Glomerular visceral epithelial cell (primary cell): ENCODE results near the gene ZFP90.
A peak's percentile ranks its signal among the peaks of the same experiment; 100 is the strongest.
"Not testable (repeated sequence)": the region's sequence is repeated elsewhere in the genome, so short reads cannot be mapped to it uniquely, and the experiment has no call there.

Experiments used
- DNase-seq: peaks from one replicate; pipeline ENCODE4 v3.0.0-alpha.2; 2016; ENCODE audit errors: extremely low spot score

ZFP90 gene

GRCh38 chr16:68517606-68518166, 21.4 kb upstream of the ZFP90 start:
- DNase-seq: no peak

GRCh38 chr16:68519225-68519745, 19.8 kb upstream of the ZFP90 start:
- no peak for DNase-seq

- DNase-seq: peak; percentile 56
Measured at GRCh38 chr16:68520649-68521086, 18.4 kb upstream of the ZFP90 start.

GRCh38 chr16:68524069-68524820, 14.8 kb upstream of the ZFP90 start:
- DNase-seq: no peak

GRCh38 chr16:68526143-68526781, 12.8 kb upstream of the ZFP90 start:
- DNase-seq: no peak

GRCh38 chr16:68526782-68527145, 12.3 kb upstream of the ZFP90 start:
- no peak for DNase-seq

GRCh38 chr16:68528233-68528632, 10.9 kb upstream of the ZFP90 start:
- no peak for DNase-seq

GRCh38 chr16:68528686-68529379, 10.3 kb upstream of the ZFP90 start:
- DNase-seq: peak; percentile 80

GRCh38 chr16:68529608-68529930, 9.5 kb upstream of the ZFP90 start:
- no peak for DNase-seq

GRCh38 chr16:68529931-68530701, 9.0 kb upstream of the ZFP90 start:
- DNase-seq: peak; percentile 72

GRCh38 chr16:68533937-68534336, 5.2 kb upstream of the ZFP90 start:
- no peak for DNase-seq

GRCh38 chr16:68535331-68535730, 3.8 kb upstream of the ZFP90 start:
- DNase-seq: no peak

GRCh38 chr16:68539711-68540239, 684 bp downstream of the ZFP90 start:
- no peak for DNase-seq

GRCh38 chr16:68548947-68549346, 9.9 kb downstream of the ZFP90 start:
- no peak for DNase-seq

- no peak for DNase-seq
Measured at GRCh38 chr16:68553186-68553585, 14.1 kb downstream of the ZFP90 start.

- DNase-seq: not testable (repeated sequence)
Measured at GRCh38 chr16:68560341-68560740, 21.2 kb downstream of the ZFP90 start.

GRCh38 chr16:68563631-68564381, 24.7 kb downstream of the ZFP90 start:
- DNase-seq: no peak

GRCh38 chr16:68564382-68564985, 25.4 kb downstream of the ZFP90 start:
- no peak for DNase-seq

- no peak for DNase-seq
Measured at GRCh38 chr16:68574479-68574878, 35.4 kb downstream of the ZFP90 start.

GRCh38 chr16:68575082-68575481, 36.0 kb downstream of the ZFP90 start:
- no peak for DNase-seq
